Colonic mucosa (tissue), 4 donors: Measurements from ENCODE around the gene GRIK4. TPM values are rescaled to one million over a fixed set of nuclear protein-coding genes. Genes with fewer than 3 reads are reported as not detected.

Experiments
- DNase-seq: peaks from one replicate; pipeline ENCODE4 v3.0.0-alpha.2; 2020
- H3K27ac ChIP-seq: fragments of 200-600 bp; one replicate; pipeline ENCODE4 v1.8.0; 2021
- H3K27me3 ChIP-seq: fragments of 200-600 bp; one replicate; pipeline ENCODE4 v1.8.0; 2021
- H3K36me3 ChIP-seq: fragments of 200-600 bp; one replicate; pipeline ENCODE4 v1.8.0; 2021
- H3K4me1 ChIP-seq: fragments of 200-600 bp; one replicate; pipeline ENCODE4 v1.8.0; 2021; ENCODE audit warnings: mild to moderate bottlenecking
- H3K4me3 ChIP-seq: fragments of 200-600 bp; one replicate; pipeline ENCODE4 v1.8.0; 2021
- H3K9ac ChIP-seq, 2 donors: one replicate each; pipeline ENCODE4 v1.7.0; 2013; ENCODE audit warnings: control low read depth in 2 of 2, low read depth in 2 of 2, low read length in 2 of 2
- H3K9me3 ChIP-seq: fragments of 200-600 bp; one replicate; pipeline ENCODE4 v1.8.0; 2021
- intact Hi-C: fragments of 100-400 bp; cut with DNase I; formaldehyde crosslinking; loops from one replicate; pipeline ENCODE4 v1.14.1; 2022
- total RNA-seq, 2 donors: library from RNA; stranded (reverse); fragmentation: NEBNext Ultra II Directional in 1 of 2; extraction: Animal tissue kit (Norgen Biotek cat#: 25700) in 1 of 2; gene quantifications; one replicate each; pipeline ENCODE4 v1.2.1, GENCODE V29; 2021
- TF ChIP-seq, protein P1 (sequence below): fragments of 200-600 bp; IDR thresholded peaks from one replicate; pipeline ENCODE4 v1.8.0; 2022; ENCODE audit warnings: antibody characterized with exemption, mild to moderate bottlenecking
- donor health status: healthy.
- donor health status: DM: no; HTN: no; CAD: no.
- donor health status: DM: no; HTN: no; CAD: no.

The GRIK4 gene
- total RNA-seq, 2 donors from 2014 or later, result 0.10 to 0.21 TPM

DNA sequence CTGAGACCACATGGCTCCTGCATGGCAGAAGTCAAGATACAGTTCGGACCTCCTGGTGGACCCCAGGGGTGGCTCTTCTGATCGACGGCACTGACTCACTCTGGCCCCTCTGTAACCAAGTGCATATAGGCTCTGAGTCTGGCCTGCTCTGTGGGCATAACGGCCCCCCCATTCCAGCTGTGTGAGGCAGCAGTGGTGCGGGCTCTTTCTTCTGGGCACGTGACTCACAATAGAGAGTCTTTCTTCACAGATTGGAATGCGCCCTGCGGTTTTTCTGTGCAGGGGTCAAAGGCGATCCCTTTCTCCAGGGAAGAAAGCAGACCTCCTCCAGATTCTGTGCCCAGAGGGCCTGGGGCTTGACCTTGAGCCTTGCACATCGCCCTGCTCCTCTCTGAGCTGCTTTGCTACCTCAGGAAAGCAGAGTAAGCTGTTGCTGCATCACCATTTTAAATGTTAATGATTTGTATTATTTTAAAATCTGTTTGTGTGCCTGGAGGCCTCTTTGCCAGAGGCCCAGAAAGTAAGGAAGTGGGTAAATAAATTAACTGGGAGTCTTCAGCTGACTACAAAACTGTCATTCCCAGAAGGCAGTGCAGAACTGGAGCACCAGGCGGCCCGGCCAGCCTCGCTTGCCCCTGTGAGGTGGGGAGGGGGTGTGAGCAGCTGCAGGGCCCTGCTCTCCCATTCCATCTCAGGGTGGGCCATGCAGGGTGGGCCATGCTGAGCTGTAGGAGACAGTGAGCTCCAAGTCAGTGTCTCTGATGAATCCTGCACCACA lies 199.0 kb downstream of the GRIK4 start:
- no peaks in the 10 kb centered on the region for H3K27me3 ChIP-seq
- intact Hi-C loops, result no loop called here
- no peaks in the 10 kb centered on the region for H3K36me3 ChIP-seq
- H3K9me3 ChIP-seq, result no peaks in the 10 kb centered on the region
- no peak overlapping the region for H3K9ac ChIP-seq
- no peaks in the 10 kb centered on the region for H3K4me1 ChIP-seq
- H3K27ac ChIP-seq, result no peak overlapping the region
- TF ChIP-seq, protein P1, sequence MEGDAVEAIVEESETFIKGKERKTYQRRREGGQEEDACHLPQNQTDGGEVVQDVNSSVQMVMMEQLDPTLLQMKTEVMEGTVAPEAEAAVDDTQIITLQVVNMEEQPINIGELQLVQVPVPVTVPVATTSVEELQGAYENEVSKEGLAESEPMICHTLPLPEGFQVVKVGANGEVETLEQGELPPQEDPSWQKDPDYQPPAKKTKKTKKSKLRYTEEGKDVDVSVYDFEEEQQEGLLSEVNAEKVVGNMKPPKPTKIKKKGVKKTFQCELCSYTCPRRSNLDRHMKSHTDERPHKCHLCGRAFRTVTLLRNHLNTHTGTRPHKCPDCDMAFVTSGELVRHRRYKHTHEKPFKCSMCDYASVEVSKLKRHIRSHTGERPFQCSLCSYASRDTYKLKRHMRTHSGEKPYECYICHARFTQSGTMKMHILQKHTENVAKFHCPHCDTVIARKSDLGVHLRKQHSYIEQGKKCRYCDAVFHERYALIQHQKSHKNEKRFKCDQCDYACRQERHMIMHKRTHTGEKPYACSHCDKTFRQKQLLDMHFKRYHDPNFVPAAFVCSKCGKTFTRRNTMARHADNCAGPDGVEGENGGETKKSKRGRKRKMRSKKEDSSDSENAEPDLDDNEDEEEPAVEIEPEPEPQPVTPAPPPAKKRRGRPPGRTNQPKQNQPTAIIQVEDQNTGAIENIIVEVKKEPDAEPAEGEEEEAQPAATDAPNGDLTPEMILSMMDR, result no peak
- H3K4me3 ChIP-seq, result no peak overlapping the region
- peak; percentile 31 for DNase-seq

- Histone ChIP-seq H3K36me3 (no peaks in the 10 kb centered on the region), H3K9ac (no peak overlapping the region), H3K9me3 (no peaks in the 10 kb centered on the region), H3K27me3 (no peaks in the 10 kb centered on the region), H3K27ac (no peak overlapping the region), H3K4me1 (no peaks in the 10 kb centered on the region), H3K4me3 (no peak overlapping the region)
- no peak for DNase-seq
- TF ChIP-seq, protein P1, result no peak
- intact Hi-C loops, result no loop called here
Observed at GRCh38 chr11:120712014-120712413, 200.5 kb downstream of the GRIK4 start.

DNA sequence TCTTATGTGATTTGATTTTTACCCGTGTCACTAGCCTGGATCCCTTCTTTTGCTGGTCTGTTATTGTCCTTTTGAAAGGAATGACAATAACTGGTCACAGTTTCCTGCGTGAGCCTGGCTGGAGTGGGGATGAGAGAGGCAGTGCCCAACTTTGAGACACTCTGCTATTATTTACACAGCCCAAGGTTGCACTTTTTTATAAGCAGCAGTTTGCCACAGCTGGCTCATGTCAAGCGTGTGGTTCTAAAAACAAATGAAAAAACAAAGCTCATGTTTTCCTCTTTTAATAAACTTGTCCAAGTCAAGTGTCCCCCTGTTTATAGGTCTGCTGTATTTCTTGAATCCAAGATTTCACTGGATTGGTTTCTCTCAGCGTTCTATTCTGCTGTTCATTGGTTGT lies 201.3 kb downstream of the GRIK4 start:
- Histone ChIP-seq H3K9me3 (no peaks in the 10 kb centered on the region), H3K27ac (no peak overlapping the region), H3K27me3 (no peaks in the 10 kb centered on the region), H3K4me3 (no peak overlapping the region), H3K9ac (no peak overlapping the region), H3K36me3 (no peaks in the 10 kb centered on the region), H3K4me1 (no peaks in the 10 kb centered on the region)
- TF ChIP-seq, protein P1, result no peak
- intact Hi-C loops, result no loop called here
- DNase-seq, result no peak

- no peaks in the 10 kb centered on the region for H3K36me3 ChIP-seq
- DNase-seq, result no peak
- H3K9me3 ChIP-seq, result no peaks in the 10 kb centered on the region
- no peak overlapping the region for H3K4me3 ChIP-seq
- no peak overlapping the region for H3K9ac ChIP-seq
- H3K27ac ChIP-seq, result no peak overlapping the region
- no peaks in the 10 kb centered on the region for H3K27me3 ChIP-seq
- TF ChIP-seq, protein P1, result no peak
- H3K4me1 ChIP-seq, result no peaks in the 10 kb centered on the region
- intact Hi-C loops, result no loop called here
Observed at GRCh38 chr11:120713296-120713695, 201.7 kb downstream of the GRIK4 start.

DNA sequence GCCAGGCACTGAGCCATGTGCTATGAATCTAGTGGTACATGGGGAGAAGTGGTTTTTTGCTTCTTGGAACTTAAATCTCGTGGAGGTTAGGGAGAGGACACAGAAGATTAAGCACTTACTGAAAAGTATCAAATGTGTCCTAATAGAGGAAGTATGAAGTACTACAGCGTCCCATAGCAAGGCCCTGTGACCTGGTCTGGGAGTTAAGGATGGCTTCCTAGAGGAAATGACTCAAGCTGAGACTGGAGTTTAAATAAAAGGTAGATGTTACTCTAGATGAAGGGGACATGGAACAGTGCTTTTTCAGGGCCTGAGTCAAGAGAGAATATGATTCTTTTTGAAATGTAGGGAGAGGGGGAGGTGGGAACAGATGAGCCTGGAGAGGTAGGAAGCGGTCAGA lies 202.9 kb downstream of the GRIK4 start:
- no peak for DNase-seq
- no peaks in the 10 kb centered on the region for H3K4me1 ChIP-seq
- H3K9ac ChIP-seq, result no peak overlapping the region

More for the DNA sequence above, 202.9 kb downstream of the GRIK4 start:
- Histone ChIP-seq H3K9me3 (no peaks in the 10 kb centered on the region), H3K27ac (no peak overlapping the region), H3K36me3 (no peaks in the 10 kb centered on the region), H3K4me3 (no peak overlapping the region), H3K27me3 (no peaks in the 10 kb centered on the region)
- TF ChIP-seq, protein P1, result no peak
- intact Hi-C loops, result no loop called here
